HAP-1 (cell line): ENCODE measurements around the gene MBD3L5.
"Not testable (repeated sequence)": the region's sequence is repeated elsewhere in the genome, so short reads cannot be mapped to it uniquely, and the experiment has no call there.

ENCODE experiments used
- DNase-seq, 2 experiments: peaks; one replicate each; pipeline ENCODE4 v3.0.0-alpha.2; 2016 to 2020; ENCODE audit warnings: low spot score in 2 of 2
- H3K27me3 ChIP-seq: fragments of 250-450 bp; sonication (Bioruptor Pico); 2 replicates; pipeline ENCODE4 v1.5.1; 2020; ENCODE audit warnings: low read depth, mild to moderate bottlenecking, moderate library complexity
- H3K36me3 ChIP-seq: fragments of 250-450 bp; sonication (Bioruptor Pico); replicated peaks from 2 replicates; pipeline ENCODE4 v1.5.1; 2020; ENCODE audit warnings: mild to moderate bottlenecking
- H3K4me1 ChIP-seq: fragments of 250-450 bp; sonication (Bioruptor Pico); 2 replicates; pipeline ENCODE4 v1.5.1; 2020; ENCODE audit warnings: mild to moderate bottlenecking
- H3K4me3 ChIP-seq: fragments of 250-450 bp; sonication (Bioruptor Pico); 2 replicates; pipeline ENCODE4 v1.5.1; 2020; ENCODE audit warnings: mild to moderate bottlenecking, moderate library complexity
- H3K9me3 ChIP-seq: fragments of 250-450 bp; sonication (Bioruptor Pico); 2 replicates; pipeline ENCODE4 v1.5.1; 2020; ENCODE audit warnings: mild to moderate bottlenecking, moderate library complexity
- in situ Hi-C: fragments of 300-500 bp; cut with MboI; formaldehyde crosslinking; loops from 3 replicates; pipeline ENCODE4 v1.14.3; 2020; ENCODE audit warnings: low sequenced_read_pairs, inconsistent platforms, mixed read lengths

Gene MBD3L5

DNA sequence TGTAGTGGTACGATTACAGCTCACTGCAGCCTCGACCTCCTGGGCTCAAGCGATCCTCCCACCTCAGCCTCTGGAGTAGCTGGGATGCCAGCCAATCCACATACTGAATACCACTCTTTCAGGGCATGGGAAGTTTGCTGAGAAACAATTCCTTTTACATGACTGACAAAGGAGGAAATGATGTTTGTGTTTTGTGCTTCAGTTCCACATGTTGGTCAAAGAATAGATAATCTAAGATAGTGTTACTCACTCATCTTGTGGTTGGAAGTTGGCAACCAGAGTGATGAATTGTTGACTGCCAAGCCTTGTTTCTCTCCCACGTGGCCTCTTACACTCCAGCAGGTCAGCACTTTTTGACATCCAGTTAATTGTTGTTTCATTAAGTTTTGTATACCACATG is 16.7 kb upstream of the MBD3L5 start:
- H3K27me3 ChIP-seq: no peaks in the 10 kb centered on the region
- H3K9me3 ChIP-seq: no peaks in the 10 kb centered on the region
- in situ Hi-C loops: no loop called here
- DNase-seq: no peak
- H3K36me3 ChIP-seq: no peaks in the 10 kb centered on the region
- H3K4me3 ChIP-seq: no peak overlapping the region
- H3K4me1 ChIP-seq: no peaks in the 10 kb centered on the region

DNA sequence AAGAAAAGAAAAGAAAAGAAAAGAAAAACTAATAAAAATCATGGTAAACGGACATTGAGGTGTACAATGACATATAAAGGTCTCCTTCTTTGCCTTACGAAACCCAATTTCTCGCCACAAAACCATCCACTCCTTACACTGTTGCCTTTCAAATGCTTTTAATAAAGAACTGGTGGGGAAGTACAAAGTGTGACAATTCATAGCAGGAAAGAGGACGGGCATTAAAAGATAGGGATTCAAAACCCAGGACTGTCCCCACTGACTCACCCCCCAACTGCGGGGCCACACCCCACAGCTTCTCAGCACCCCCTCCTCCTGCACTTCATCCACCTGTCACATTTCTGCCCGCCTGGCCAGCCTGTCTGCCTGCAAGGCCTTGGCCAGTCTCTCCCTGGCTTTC is 11.6 kb upstream of the MBD3L5 start:
- Histone ChIP-seq H3K9me3 (no peaks in the 10 kb centered on the region), H3K36me3 (no peaks in the 10 kb centered on the region), H3K4me3 (no peak overlapping the region), H3K4me1 (no peaks in the 10 kb centered on the region), H3K27me3 (no peaks in the 10 kb centered on the region)
- no peak for DNase-seq
- in situ Hi-C loops: no loop called here

DNA sequence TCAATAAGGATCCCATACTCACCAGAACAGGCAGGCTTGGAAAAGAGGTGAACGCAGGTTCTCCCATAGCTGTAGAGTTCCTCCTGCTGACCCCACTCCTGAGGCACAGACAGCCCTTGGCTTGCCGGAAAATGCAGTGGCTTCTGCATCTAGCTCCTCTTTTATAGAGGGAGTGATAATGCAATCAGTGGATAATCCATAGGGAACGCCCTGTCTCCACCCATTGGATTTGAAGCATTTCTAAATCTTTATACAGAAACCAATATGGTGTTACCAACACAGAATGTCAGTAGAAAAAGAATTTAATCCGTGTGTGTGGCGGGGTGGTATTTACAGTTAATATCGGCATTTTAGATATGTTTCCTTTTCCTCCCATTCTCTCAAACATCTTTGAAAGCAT is 9.0 kb upstream of the MBD3L5 start, which contains the start of gene MBD3L2B:
Gene MBD3L2B (minus strand): TSS at position 101 of the 400 bp plus-strand sequence. CDS start 34 bp downstream, at position 67.
- H3K4me3 ChIP-seq, H3K27me3 ChIP-seq, in situ Hi-C loops, H3K4me1 ChIP-seq, DNase-seq, H3K36me3 ChIP-seq, H3K9me3 ChIP-seq: not testable (repeated sequence)

DNA sequence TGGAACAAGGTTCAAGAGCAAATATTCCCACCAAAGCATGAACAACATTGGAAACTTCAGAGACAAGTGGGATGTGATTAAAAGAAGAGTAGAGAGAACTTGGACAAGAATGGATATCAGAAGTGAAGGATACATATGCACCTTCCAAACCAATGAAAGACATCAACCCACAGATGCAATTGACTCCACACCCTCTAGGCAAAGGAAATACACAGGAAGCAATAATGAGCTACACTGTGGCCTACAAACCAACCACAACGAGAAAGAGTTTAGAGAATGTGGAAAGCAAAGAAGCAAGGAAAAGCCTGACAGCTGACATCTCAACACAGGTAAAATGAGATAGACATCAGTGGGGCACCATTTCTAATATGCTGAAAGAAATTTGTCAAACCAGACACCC is 1.6 kb upstream of the MBD3L5 start:
- H3K4me1 ChIP-seq, H3K9me3 ChIP-seq, DNase-seq, H3K36me3 ChIP-seq, in situ Hi-C loops, H3K4me3 ChIP-seq, H3K27me3 ChIP-seq: not testable (repeated sequence)

DNA sequence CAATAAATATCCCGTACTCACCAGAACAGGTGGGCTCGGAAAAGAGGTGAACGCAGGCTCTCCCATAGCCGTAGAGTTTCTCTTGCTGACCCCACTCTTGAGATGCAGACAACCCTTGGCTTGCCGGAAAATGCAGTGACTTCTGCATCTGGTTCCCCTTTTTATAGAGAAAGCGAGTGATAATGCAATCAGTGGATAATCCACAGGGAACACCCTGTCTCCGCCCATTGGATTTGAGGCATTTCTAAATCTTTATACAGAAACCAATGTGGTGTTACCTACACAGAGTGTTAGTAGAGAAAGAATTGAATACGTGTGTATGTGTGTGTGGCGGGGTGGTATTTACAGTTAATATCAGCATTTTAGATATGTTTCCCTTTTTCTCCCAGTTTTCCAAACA is 9.7 kb downstream of the MBD3L5 start, which contains the start of gene MBD3L4:
Gene MBD3L4 (minus strand): TSS at position 101 of the 400 bp plus-strand sequence. CDS start 35 bp downstream, at position 66.
- H3K4me1 ChIP-seq, DNase-seq, H3K27me3 ChIP-seq, H3K36me3 ChIP-seq, H3K4me3 ChIP-seq, H3K9me3 ChIP-seq, in situ Hi-C loops: not testable (repeated sequence)

DNA sequence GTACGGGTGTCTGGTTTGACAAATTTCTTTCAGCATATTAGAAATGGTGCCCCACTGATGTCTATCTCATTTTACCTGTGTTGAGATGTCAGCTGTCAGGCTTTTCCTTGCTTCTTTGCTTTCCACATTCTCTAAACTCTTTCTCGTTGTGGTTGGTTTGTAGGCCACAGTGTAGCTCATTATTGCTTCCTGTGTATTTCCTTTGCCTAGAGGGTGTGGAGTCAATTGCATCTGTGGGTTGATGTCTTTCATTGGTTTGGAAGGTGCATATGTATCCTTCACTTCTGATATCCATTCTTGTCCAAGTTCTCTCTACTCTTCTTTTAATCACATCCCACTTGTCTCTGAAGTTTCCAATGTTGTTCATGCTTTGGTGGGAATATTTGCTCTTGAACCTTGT is 11.2 kb downstream of the MBD3L5 start:
- H3K4me3 ChIP-seq, in situ Hi-C loops: not testable (repeated sequence)

DNA sequence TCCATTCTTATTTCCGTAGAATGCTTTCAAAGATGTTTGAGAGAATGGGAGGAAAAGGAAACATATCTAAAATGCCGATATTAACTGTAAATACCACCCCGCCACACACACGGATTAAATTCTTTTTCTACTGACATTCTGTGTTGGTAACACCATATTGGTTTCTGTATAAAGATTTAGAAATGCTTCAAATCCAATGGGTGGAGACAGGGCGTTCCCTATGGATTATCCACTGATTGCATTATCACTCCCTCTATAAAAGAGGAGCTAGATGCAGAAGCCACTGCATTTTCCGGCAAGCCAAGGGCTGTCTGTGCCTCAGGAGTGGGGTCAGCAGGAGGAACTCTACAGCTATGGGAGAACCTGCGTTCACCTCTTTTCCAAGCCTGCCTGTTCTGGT is 18.6 kb downstream of the MBD3L5 start, which contains the start of gene MBD3L2:
Gene MBD3L2 (plus strand): TSS at position 301 of the 400 bp plus-strand sequence. CDS start 53 bp downstream, at position 354.
- H3K4me1 ChIP-seq, in situ Hi-C loops, H3K36me3 ChIP-seq, H3K4me3 ChIP-seq, H3K9me3 ChIP-seq, H3K27me3 ChIP-seq, DNase-seq: not testable (repeated sequence)

More for the DNA sequence above, 11.2 kb downstream of the MBD3L5 start:
- not testable (repeated sequence) for H3K9me3 ChIP-seq, DNase-seq, H3K36me3 ChIP-seq, H3K27me3 ChIP-seq, H3K4me1 ChIP-seq

DNA sequence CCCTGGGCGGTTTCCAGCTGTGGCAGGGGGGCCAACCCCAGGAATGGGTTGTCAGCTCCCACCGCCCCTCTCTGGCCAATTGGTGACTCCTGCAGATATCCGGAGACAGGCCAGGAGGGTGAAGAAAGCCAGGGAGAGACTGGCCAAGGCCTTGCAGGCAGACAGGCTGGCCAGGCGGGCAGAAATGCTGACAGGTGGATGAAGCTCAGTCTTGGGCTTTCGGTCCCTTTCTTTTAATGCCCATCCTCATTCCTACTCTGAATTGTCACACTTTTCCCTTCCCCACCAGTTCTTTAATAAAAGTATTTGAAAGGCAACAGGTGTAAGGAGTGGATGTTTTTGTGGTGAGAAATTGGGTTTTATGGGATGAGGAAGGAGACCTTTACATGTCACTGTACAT is 21.0 kb downstream of the MBD3L5 start:
- H3K27me3 ChIP-seq, in situ Hi-C loops, H3K9me3 ChIP-seq, H3K4me1 ChIP-seq, DNase-seq, H3K36me3 ChIP-seq, H3K4me3 ChIP-seq: not testable (repeated sequence)

DNA sequence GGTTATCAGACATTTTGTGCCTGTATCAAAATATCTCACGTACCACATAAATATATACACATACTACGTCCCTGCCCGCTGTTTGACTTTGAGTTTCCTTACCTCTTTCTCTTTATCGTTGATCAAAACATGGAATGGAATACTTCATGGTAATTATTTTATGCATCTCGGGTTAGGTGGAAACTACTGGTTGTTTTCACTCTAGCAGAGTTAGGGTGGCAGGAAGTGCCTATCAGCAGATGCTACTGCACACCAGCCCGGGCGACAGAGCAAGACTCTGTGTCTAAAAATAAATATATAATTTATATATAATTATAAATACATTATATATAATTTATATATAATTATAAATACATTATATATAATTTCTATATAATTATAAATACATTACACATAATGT is 22.5 kb downstream of the MBD3L5 start:
- DNase-seq, H3K27me3 ChIP-seq, H3K36me3 ChIP-seq, H3K9me3 ChIP-seq, H3K4me1 ChIP-seq, H3K4me3 ChIP-seq, in situ Hi-C loops: not testable (repeated sequence)

DNA sequence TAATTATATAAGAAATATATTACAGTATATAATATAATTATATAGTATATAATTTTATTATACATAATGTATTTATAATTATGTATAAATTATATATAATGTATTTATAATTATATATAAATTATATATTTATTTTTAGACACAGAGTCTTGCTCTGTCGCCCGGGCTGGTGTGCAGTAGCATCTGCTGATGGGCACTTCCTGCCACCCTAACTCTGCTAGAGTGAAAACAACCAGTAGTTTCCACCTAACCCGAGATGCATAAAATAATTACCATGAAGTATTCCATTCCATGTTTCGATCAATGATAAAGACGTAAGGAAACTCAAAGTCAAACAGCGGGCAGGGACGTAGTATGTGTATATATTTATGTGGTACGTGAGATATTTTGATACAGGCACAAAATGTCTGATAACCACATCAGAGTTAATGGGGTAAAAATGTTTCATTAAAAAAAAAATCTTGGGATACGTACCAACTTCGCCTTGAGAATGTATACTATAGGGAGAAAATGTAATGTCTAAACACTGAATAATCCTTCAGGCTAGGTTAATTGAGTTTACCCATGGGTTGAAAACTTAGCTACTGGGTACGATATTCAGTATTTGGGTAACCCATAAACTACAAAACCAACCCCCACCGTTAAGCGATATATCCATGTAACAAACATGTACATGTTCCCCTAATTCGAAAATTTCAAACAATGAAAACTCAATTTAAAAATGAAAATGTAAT is 24.4 kb downstream of the MBD3L5 start:
- DNase-seq, H3K4me3 ChIP-seq, H3K9me3 ChIP-seq, in situ Hi-C loops, H3K27me3 ChIP-seq, H3K4me1 ChIP-seq, H3K36me3 ChIP-seq: not testable (repeated sequence)

DNA sequence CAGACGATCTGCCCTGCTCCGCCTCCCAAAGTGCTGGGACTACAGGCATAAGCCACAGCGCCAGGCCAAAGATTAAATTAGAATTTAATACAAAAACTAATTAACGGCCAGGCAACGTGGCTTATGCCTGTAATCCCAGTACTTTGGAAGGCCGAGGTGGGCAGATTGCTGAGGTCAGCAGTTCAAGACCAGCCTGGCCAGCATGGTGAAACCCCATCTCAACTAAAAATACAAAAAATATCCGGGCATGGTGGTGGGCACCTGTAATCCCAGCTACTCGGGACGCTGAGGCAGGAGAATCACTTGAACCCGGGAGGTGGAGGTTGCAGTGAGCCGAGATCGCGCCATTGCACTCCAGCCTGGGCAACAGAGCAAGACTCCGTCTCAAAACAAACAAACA is 25.3 kb downstream of the MBD3L5 start:
- H3K27me3 ChIP-seq, DNase-seq, in situ Hi-C loops, H3K4me3 ChIP-seq, H3K4me1 ChIP-seq, H3K9me3 ChIP-seq, H3K36me3 ChIP-seq: not testable (repeated sequence)

DNA sequence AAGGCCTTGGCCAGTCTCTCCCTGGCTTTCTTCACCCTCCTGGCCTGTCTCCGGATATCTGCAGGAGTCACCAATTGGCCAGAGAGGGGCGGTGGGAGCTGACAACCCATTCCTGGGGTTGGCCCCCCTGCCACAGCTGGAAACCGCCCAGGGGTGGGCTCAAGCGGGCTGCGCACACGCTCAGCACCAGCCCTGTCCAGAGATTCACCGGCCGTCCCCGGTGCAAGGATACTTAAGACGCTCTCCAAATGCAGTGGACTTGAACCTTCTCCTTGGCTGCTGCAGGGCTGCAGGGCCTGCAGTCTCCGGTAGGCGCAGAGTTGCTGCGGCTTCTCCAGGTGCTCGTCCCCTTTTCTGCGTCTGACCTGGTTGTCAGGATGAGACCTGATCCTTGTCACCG is 26.0 kb downstream of the MBD3L5 start:
- H3K4me1 ChIP-seq, in situ Hi-C loops, H3K9me3 ChIP-seq, H3K27me3 ChIP-seq, H3K4me3 ChIP-seq, H3K36me3 ChIP-seq, DNase-seq: not testable (repeated sequence)

DNA sequence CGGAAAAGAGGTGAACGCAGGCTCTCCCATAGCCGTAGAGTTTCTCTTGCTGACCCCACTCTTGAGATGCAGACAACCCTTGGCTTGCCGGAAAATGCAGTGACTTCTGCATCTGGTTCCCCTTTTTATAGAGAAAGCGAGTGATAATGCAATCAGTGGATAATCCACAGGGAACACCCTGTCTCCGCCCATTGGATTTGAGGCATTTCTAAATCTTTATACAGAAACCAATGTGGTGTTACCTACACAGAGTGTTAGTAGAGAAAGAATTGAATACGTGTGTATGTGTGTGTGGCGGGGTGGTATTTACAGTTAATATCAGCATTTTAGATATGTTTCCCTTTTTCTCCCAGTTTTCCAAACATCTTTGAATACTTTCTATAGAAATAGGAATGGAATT is 28.2 kb downstream of the MBD3L5 start, which contains the start of gene MBD3L3:
Gene MBD3L3 (minus strand): TSS at position 101 of the 400 bp plus-strand sequence. CDS start 71 bp downstream, at position 30.
- H3K4me3 ChIP-seq, DNase-seq, H3K9me3 ChIP-seq, H3K4me1 ChIP-seq, H3K27me3 ChIP-seq, in situ Hi-C loops, H3K36me3 ChIP-seq: not testable (repeated sequence)

DNA sequence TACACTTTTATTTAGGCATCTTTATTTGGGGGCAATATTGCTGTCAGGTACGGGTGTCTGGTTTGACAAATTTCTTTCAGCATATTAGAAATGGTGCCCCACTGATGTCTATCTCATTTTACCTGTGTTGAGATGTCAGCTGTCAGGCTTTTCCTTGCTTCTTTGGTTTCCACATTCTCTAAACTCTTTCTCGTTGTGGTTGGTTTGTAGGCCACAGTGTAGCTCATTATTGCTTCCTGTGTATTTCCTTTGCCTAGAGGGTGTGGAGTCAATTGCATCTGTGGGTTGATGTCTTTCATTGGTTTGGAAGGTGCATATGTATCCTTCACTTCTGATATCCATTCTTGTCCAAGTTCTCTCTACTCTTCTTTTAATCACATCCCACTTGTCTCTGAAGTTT is 29.6 kb downstream of the MBD3L5 start:
- in situ Hi-C loops, H3K36me3 ChIP-seq, H3K4me1 ChIP-seq, DNase-seq, H3K4me3 ChIP-seq, H3K27me3 ChIP-seq, H3K9me3 ChIP-seq: not testable (repeated sequence)

DNA sequence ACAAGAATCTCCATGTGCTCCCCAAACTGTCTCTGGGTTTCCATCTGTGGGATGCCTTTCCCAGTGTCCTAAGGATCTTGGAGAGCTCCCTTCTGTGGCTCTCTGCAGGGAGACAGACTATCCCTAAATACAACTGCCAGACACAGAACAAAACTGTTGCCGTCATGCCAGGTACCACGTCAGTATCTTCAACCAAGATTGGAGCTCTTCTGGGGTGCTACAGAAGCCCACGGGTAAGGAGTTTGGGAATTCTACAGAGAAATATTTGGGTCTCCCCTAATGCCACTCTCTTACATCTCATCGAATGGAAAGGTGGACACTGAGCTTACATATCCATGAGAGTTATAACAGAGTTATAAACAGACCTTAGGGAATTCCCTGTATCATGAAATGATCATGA is 33.0 kb downstream of the MBD3L5 start:
- in situ Hi-C loops: no loop called here

More for the DNA sequence above, 33.0 kb downstream of the MBD3L5 start:
- Histone ChIP-seq H3K27me3 (no peaks in the 10 kb centered on the region), H3K9me3 (no peaks in the 10 kb centered on the region), H3K4me1 (no peaks in the 10 kb centered on the region), H3K4me3 (no peak overlapping the region), H3K36me3 (no peaks in the 10 kb centered on the region)
- no peak for DNase-seq
